WTC11 (cell line): ENCODE results near the gene KCTD3.

Source experiments
- ATF1 ChIP-seq: sonication (generic); formaldehyde crosslinking; IDR thresholded peaks from 2 replicates; pipeline ENCODE4 v1.8.1; 2023; ENCODE audit warnings: mild to moderate bottlenecking, moderate library complexity, missing genetic modification reagents
- ATF2 ChIP-seq: sonication (generic); formaldehyde crosslinking; IDR thresholded peaks from 2 replicates; pipeline ENCODE4 v1.8.1; 2022; ENCODE audit warnings: low read depth, missing genetic modification reagents, borderline replicate concordance
- CREB1 ChIP-seq: sonication (generic); formaldehyde crosslinking; IDR thresholded peaks from 2 replicates; pipeline ENCODE4 v1.8.0; 2023; ENCODE audit warnings: mild to moderate bottlenecking, missing genetic modification reagents
- CTCF ChIP-seq: fragments of 200-600 bp; IDR thresholded peaks from 2 replicates; pipeline ENCODE4 v1.8.0; 2022; ENCODE audit warnings: antibody characterized with exemption
- E2F5 ChIP-seq: sonication (generic); formaldehyde crosslinking; IDR thresholded peaks from 2 replicates; pipeline ENCODE4 v1.8.1; 2022; ENCODE audit warnings: mild to moderate bottlenecking, moderate library complexity, missing genetic modification reagents
- ESRRA ChIP-seq: sonication (generic); formaldehyde crosslinking; IDR thresholded peaks from 2 replicates; pipeline ENCODE4 v1.8.1; 2022; ENCODE audit warnings: mild to moderate bottlenecking, missing genetic modification reagents, borderline replicate concordance
- JUN ChIP-seq: sonication (generic); formaldehyde crosslinking; IDR thresholded peaks from 2 replicates; pipeline ENCODE4 v1.8.0; 2023; ENCODE audit warnings: mild to moderate bottlenecking, missing genetic modification reagents
- TEAD4 ChIP-seq: sonication (generic); formaldehyde crosslinking; IDR thresholded peaks from 2 replicates; pipeline ENCODE4 v1.8.0; 2022; ENCODE audit warnings: mild to moderate bottlenecking, missing genetic modification reagents
- USF2 ChIP-seq: sonication (generic); formaldehyde crosslinking; IDR thresholded peaks from 2 replicates; pipeline ENCODE4 v1.8.1; 2023; ENCODE audit warnings: mild to moderate bottlenecking, missing genetic modification reagents, moderate library complexity
- ZNF317 ChIP-seq: sonication (generic); formaldehyde crosslinking; IDR thresholded peaks from 2 replicates; pipeline ENCODE4 v1.8.1; 2023; ENCODE audit warnings: low read depth, mild to moderate bottlenecking, moderate library complexity, missing genetic modification reagents, borderline replicate concordance
- ZSCAN18 ChIP-seq: fragments of 250-450 bp; sonication (Bioruptor Pico); IDR thresholded peaks from 2 replicates; pipeline ENCODE4 v2.1.2; 2022; ENCODE audit warnings: mild to moderate bottlenecking, moderate library complexity

GRCh38 chr1:215543806-215544205 lies 23.3 kb upstream of the KCTD3 start:
- TF ChIP-seq ZSCAN18 (CRISPR knock-in tag) (no peak), CTCF (no peak), ATF2 (CRISPR knock-in tag) (no peak), CREB1 (CRISPR knock-in tag) (no peak), TEAD4 (no peak), USF2 (no peak), ZNF317 (no peak), E2F5 (CRISPR knock-in tag) (no peak), ESRRA (CRISPR knock-in tag) (no peak), JUN (CRISPR knock-in tag) (no peak), ATF1 (CRISPR knock-in tag) (no peak)
